ENCODE data around the gene BICDL2. TPM values are rescaled to one million over a fixed set of nuclear protein-coding genes. Genes with fewer than 3 reads are reported as not detected.

The BICDL2 gene
- total and polyA plus RNA-seq, 9 of the 15 experiments (the other 6 are each of a cell fraction or from before 2014, with no cell fraction given) = 0.09 to 0.28 (median 0.09) TPM; not detected in 6

GRCh38 chr16:2980227-2981176 is 56.2 kb downstream of the BICDL2 start, which contains the start of gene PKMYT1 (continued):
- TF ChIP-seq TAL1 (IDR thresholded peaks at IDR 0.05) (no peak), DDX20 (tag; IDR thresholded peaks at IDR 0.05; ENCODE audit: low read depth) (no peak), ILK (tag; IDR thresholded peaks at IDR 0.05; ENCODE audit: borderline replicate concordance, low read depth) (no peak), MIER1 (IDR thresholded peaks at IDR 0.05; ENCODE audit: low read depth) (0 out of 2 replicates have a peak, but pooled peaks have one; percentile 20), ZNF668 (CRISPR knock-in tag; IDR thresholded peaks at IDR 0.05) (no peak), ZBTB17 (CRISPR knock-in tag; IDR thresholded peaks at IDR 0.05) (peak; percentile 58; the same call in 1 of the 2 replicates), MAX (CRISPR knock-in tag; IDR thresholded peaks at IDR 0.05) (peak; percentile 72), ATF3 (IDR thresholded peaks at IDR 0.05) (no peak), ATF3 (CRISPR knock-in tag; conservative IDR thresholded peaks at IDR 0.05) (0 out of 2 replicates have a peak, but pooled peaks have one; percentile 12), NONO (IDR thresholded peaks at IDR 0.05; ENCODE audit: low read depth in 2 of 2, low read length in 1 of 2) (peak in 1 of 2 experiments; percentile 58; a peak in 1 of 4 replicates), MGA (IDR thresholded peaks at IDR 0.05) (no peak)
- TF ChIP-seq, protein P1, sequence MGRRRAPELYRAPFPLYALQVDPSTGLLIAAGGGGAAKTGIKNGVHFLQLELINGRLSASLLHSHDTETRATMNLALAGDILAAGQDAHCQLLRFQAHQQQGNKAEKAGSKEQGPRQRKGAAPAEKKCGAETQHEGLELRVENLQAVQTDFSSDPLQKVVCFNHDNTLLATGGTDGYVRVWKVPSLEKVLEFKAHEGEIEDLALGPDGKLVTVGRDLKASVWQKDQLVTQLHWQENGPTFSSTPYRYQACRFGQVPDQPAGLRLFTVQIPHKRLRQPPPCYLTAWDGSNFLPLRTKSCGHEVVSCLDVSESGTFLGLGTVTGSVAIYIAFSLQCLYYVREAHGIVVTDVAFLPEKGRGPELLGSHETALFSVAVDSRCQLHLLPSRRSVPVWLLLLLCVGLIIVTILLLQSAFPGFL (CRISPR knock-in tag; IDR thresholded peaks at IDR 0.05) = no peak

All from K562 (cell line).